B cell (primary cell): ENCODE results near the gene SLC2A5. TPM values are rescaled to one million over a fixed set of nuclear protein-coding genes. Genes with fewer than 3 reads are reported as not detected.

Source experiments
- ATAC-seq: fragments of 200-7000 bp; cut with Tn5 transposase; one replicate; pipeline ENCODE4 v1.10.0; 2021; ENCODE audit warnings: low read depth, mild to moderate bottlenecking, moderate number of reproducible peaks, moderate library complexity
- CTCF ChIA-PET: fragments of 350-600 bp; sonication (Branson Sonifier 250); formaldehyde crosslinking; loops from one replicate; lab custom pipeline; 2021; ENCODE audit warnings: antibody characterized with exemption, inconsistent platforms; lab: Charles Lee
- POLR2A ChIA-PET: fragments of 350-600 bp; sonication (Branson Sonifier 250); formaldehyde crosslinking; loops from one replicate; lab custom pipeline; 2021; ENCODE audit warnings: antibody characterized with exemption; lab: Charles Lee
- DNase-seq: peaks from one replicate; pipeline ENCODE4 v3.0.0; 2013
- H2AFZ ChIP-seq: 2 replicates; pipeline ENCODE4 v1.6.1; 2012; ENCODE audit warnings: mild to moderate bottlenecking, low read depth, low read length; ENCODE audit not compliant: insufficient read depth, poor library complexity, severe bottlenecking
- H3K27ac ChIP-seq, 2 donors: 1 replicate in 1 of 2; 2 replicates in 1 of 2; pipeline ENCODE4 v1.5.1; 2012 to 2013; ENCODE audit warnings: low read length in 2 of 2, mild to moderate bottlenecking in 2 of 2, moderate library complexity in 1 of 2
- H3K27me3 ChIP-seq, 4 experiments: fragments of 200-600 bp in 1 of 4; sonication (generic) in 1 of 4; replicated peaks in 1 of 4; 1 replicate in 2 of 4; 2 replicates in 2 of 4; pipeline versions ENCODE4 v1.6.1 to v1.7.0; 2013 to 2016; ENCODE audit warnings: low read length in 3 of 4, mild to moderate bottlenecking in 2 of 4, mixed read lengths in 1 of 4, moderate library complexity in 1 of 4; ENCODE audit not compliant: insufficient read depth in 4 of 4, control insufficient read depth in 3 of 4; ENCODE audit errors: control extremely low read depth in 1 of 4
- H3K36me3 ChIP-seq, 2 experiments: replicated peaks in 1 of 2; 1 replicate in 1 of 2; 2 replicates in 1 of 2; pipeline versions ENCODE4 v1.6.1 to v1.7.1; 2013; ENCODE audit warnings: low read length in 1 of 2; ENCODE audit not compliant: insufficient read depth in 2 of 2, control insufficient read depth in 1 of 2; ENCODE audit errors: control extremely low read depth in 1 of 2, extremely low read depth in 1 of 2
- H3K4me1 ChIP-seq, 2 donors: fragments of 200-600 bp in 1 of 2; sonication (generic) in 1 of 2; 1 replicate in 1 of 2; 2 replicates in 1 of 2; pipeline versions ENCODE4 v1.5.1 to v1.6.1; 2013 to 2017; ENCODE audit warnings: low read length in 2 of 2; ENCODE audit not compliant: control insufficient read depth in 2 of 2, insufficient read depth in 2 of 2
- H3K4me2 ChIP-seq: replicated peaks from 2 replicates; pipeline ENCODE3; 2012; ENCODE audit warnings: mild to moderate bottlenecking, low read depth, low read length; ENCODE audit not compliant: poor library complexity, severe bottlenecking
- H3K4me3 ChIP-seq, 5 experiments: fragments of 200-600 bp in 1 of 5; sonication (generic) in 1 of 5; 1 replicate in 3 of 5; 2 replicates in 2 of 5; pipeline versions ENCODE4 v1.5.1 to v1.7.0; 2011 to 2016; ENCODE audit warnings: low read length in 4 of 5, mild to moderate bottlenecking in 4 of 5, low read depth in 2 of 5, control low read depth in 1 of 5, moderate library complexity in 1 of 5; ENCODE audit not compliant: insufficient read depth in 1 of 5; ENCODE audit errors: control extremely low read depth in 1 of 5, extremely low read depth in 1 of 5
- H3K79me2 ChIP-seq: fragments of 200-600 bp; sonication (generic); one replicate; pipeline ENCODE4 v1.6.0; 2016; ENCODE audit warnings: low read length; ENCODE audit not compliant: control insufficient read depth, insufficient read depth
- H3K9ac ChIP-seq: fragments of 200-600 bp; sonication (generic); 2 replicates; pipeline ENCODE4 v1.6.1; 2017; ENCODE audit warnings: mild to moderate bottlenecking, low read length, moderate library complexity
- H3K9me3 ChIP-seq, 3 donors: one replicate each; pipeline versions ENCODE4 v1.6.1 to v1.7.1; 2013; ENCODE audit warnings: low read length in 2 of 3; ENCODE audit not compliant: control insufficient read depth in 2 of 3, insufficient read depth in 1 of 3; ENCODE audit errors: control extremely low read depth in 1 of 3
- H4K20me1 ChIP-seq: 2 replicates; pipeline ENCODE4 v1.6.0; 2012; ENCODE audit warnings: mild to moderate bottlenecking, low read length; ENCODE audit not compliant: insufficient read depth, control insufficient read depth, poor library complexity, severe bottlenecking
- H3K27ac Mint-ChIP-seq: one replicate; pipeline ENCODE4 v1.8.0; 2021; ENCODE audit warnings: mixed read lengths
- H3K27me3 Mint-ChIP-seq: one replicate; pipeline ENCODE4 v1.8.0; 2021; ENCODE audit warnings: mixed read lengths
- H3K4me1 Mint-ChIP-seq: one replicate; pipeline ENCODE4 v1.8.0; 2021; ENCODE audit warnings: mixed read lengths
- H3K4me3 Mint-ChIP-seq: one replicate; pipeline ENCODE4 v1.8.0; 2021; ENCODE audit warnings: mixed read lengths
- H3K9me3 Mint-ChIP-seq: one replicate; pipeline ENCODE4 v1.8.0; 2022; ENCODE audit warnings: mixed read lengths; ENCODE audit not compliant: insufficient read depth
- EZH2 ChIP-seq: IDR thresholded peaks from 2 replicates; pipeline ENCODE4 v1.6.1; 2012; ENCODE audit warnings: borderline replicate concordance, low read depth, mild to moderate bottlenecking, moderate library complexity, low read length; ENCODE audit not compliant: insufficient read depth, poor library complexity, severe bottlenecking
- WGBS: methylation state at CpG from one replicate; pipeline ENCODE4 v1.1.5; 2013; ENCODE audit warnings: missing lambda C conversion rate; ENCODE audit not compliant: insufficient coverage; 5-methylcytosine and 5-hydroxymethylcytosine counted together
- intact Hi-C: fragments of 100-400 bp; cut with micrococcal nuclease; formaldehyde crosslinking; loops from one replicate; pipeline ENCODE4 v1.10.0; 2022
- polyA plus RNA-seq: library from polyadenylated mRNA; depleted of rRNA; stranded (reverse); fragments of >200 nt; gene quantifications from 2 replicates; pipeline ENCODE4 v1.2.3, GENCODE V29; 2012
- total RNA-seq, 2 donors: library from RNA; stranded (reverse); fragments of 120-200 nt in 1 of 2; gene quantifications; 1 replicate in 1 of 2; 2 replicates in 1 of 2; pipeline versions ENCODE4 v1.2.3 to v1.2.4, GENCODE V29; 2013 to 2022
- TF ChIP-seq, protein P1 (sequence below): fragments of 200-600 bp; IDR thresholded peaks from one replicate; pipeline ENCODE4 v1.8.0; 2022; ENCODE audit warnings: antibody characterized with exemption, mild to moderate bottlenecking

Gene SLC2A5
- total and polyA plus RNA-seq, 2 donors (not counting 1 experiment from before 2014, with no cell fraction given) = 16.7 to 29.5 TPM

DNA sequence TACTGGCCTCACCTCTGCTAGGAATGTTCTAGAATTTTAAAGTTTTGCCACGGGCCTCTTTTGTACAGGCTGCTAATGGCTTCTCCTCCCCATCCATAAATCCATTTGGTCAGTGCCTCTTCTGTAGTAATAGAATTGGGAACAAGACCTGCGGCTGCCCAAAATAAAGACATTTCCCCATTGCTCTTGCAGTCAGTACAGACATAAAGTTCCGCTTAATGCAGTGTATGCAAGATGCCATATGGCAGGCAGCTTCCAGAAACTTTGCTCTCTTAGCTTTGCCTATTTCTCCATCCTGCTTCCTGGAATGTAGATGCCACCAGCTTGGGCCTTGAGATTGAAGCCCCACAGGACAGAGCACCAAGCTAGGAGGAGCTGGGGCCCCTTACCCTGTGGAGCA lies 3.7 kb upstream of the SLC2A5 start:
- intact Hi-C loops = no loop called here
- H3K36me3 ChIP-seq = no peaks in the 10 kb centered on the region
- peaks cover 74 to 80% of the 10 kb centered on the region in 2 donors for H3K4me1 ChIP-seq
- Mint-ChIP-seq H3K9me3 (no peaks in the 10 kb centered on the region), H3K4me3 (peak overlapping the region; percentile 7), H3K27me3 (peaks cover under 1% of the 10 kb centered on the region), H3K27ac (peak overlapping the region; percentile 73), H3K4me1 (peaks cover 67% of the 10 kb centered on the region)
- H3K27me3 ChIP-seq = no peaks in the 10 kb centered on the region
- DNase-seq (no peak), ATAC-seq (no peak)
- POLR2A ChIA-PET = interaction anchor here (0.7 kb wide), 3 partner anchors 192 to 433 kb away, joined by 3 to 4 read pairs (median 3); no protein-coding TSS in a partner anchor
- no peak overlapping the region for H2AFZ ChIP-seq
- H3K9ac ChIP-seq = no peak overlapping the region
- TF ChIP-seq EZH2 = no peak
- TF ChIP-seq, protein P1, sequence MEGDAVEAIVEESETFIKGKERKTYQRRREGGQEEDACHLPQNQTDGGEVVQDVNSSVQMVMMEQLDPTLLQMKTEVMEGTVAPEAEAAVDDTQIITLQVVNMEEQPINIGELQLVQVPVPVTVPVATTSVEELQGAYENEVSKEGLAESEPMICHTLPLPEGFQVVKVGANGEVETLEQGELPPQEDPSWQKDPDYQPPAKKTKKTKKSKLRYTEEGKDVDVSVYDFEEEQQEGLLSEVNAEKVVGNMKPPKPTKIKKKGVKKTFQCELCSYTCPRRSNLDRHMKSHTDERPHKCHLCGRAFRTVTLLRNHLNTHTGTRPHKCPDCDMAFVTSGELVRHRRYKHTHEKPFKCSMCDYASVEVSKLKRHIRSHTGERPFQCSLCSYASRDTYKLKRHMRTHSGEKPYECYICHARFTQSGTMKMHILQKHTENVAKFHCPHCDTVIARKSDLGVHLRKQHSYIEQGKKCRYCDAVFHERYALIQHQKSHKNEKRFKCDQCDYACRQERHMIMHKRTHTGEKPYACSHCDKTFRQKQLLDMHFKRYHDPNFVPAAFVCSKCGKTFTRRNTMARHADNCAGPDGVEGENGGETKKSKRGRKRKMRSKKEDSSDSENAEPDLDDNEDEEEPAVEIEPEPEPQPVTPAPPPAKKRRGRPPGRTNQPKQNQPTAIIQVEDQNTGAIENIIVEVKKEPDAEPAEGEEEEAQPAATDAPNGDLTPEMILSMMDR = no peak
- H3K79me2 ChIP-seq = peaks cover 4% of the 10 kb centered on the region
- no peak overlapping the region for H3K4me3 ChIP-seq
- WGBS = 88% methylated on average over 1 of the region's 3 CpGs
- H3K9me3 ChIP-seq = no peaks in the 10 kb centered on the region
- no peak overlapping the region for H3K27ac ChIP-seq
- CTCF ChIA-PET = interaction anchor here (0.8 kb wide), 1 partner anchor 68 kb away, joined by 3 read pairs; no protein-coding TSS in a partner anchor
- H3K4me2 ChIP-seq = no peak overlapping the region
- H4K20me1 ChIP-seq = no peaks in the 10 kb centered on the region

DNA sequence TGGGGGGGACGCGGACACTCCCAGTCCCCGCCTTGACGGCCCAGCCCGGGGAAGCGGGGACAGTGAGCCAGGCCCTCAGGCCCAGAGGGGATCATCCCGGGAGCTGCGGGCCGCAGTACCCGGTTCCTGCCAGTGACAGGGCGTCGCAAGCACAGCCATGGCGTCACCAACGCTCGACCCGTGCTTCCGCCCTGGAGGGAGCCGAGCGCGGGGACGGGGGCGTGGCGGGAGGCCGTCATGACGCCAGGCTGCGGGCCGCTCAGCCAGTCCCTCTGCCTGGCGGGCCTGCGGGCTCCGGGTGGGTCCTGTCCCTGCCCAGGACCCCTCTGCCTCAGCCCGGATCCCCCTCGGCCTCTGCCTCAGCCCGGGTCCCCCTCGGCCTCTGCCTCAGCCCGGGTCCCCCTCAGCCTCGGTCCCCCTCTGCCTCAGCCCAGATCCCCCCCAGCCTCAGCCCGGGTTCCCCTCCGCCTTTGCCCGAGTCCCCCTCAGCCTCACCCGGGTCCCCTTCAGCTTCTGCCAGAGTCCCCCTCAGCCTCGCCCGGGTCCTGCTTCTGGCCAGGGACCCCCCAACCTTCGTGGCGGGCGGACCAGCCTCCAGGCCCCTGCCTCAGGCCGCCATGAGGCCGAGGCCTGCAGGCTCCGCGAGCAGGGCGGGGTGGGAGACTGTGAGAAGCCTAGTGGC lies 2.3 kb upstream of the SLC2A5 start:
- H3K9me3 Mint-ChIP-seq = no peaks in the 10 kb centered on the region
- no peak overlapping the region for H3K9ac ChIP-seq
- no peak overlapping the region for H3K4me2 ChIP-seq
- H3K4me1 Mint-ChIP-seq = peaks cover 74% of the 10 kb centered on the region
- 98% methylated on average over 39 of the region's 50 CpGs for WGBS
- ATAC-seq = no peak
- no peaks in the 10 kb centered on the region for H3K9me3 ChIP-seq
- H2AFZ ChIP-seq = no peak overlapping the region
- CTCF ChIA-PET = no interaction called here
- H3K4me3 ChIP-seq = no peak overlapping the region
- DNase-seq = no peak
- H3K27me3 Mint-ChIP-seq = no peaks in the 10 kb centered on the region
- H3K36me3 ChIP-seq = no peaks in the 10 kb centered on the region
- no peak overlapping the region for H3K27ac Mint-ChIP-seq
- no peaks in the 10 kb centered on the region for H3K27me3 ChIP-seq
- H3K4me3 Mint-ChIP-seq = no peak overlapping the region
- peaks cover 64 to 78% of the 10 kb centered on the region in 2 donors for H3K4me1 ChIP-seq
- no peaks in the 10 kb centered on the region for H4K20me1 ChIP-seq
- intact Hi-C loops = no loop called here
- H3K27ac ChIP-seq = no peak overlapping the region
- POLR2A ChIA-PET = no interaction called here
- peaks cover 14% of the 10 kb centered on the region for H3K79me2 ChIP-seq
- TF ChIP-seq, protein P1 = no peak
- TF ChIP-seq EZH2 = no peak
